D721Med (cell line): Measurements from ENCODE around the gene NAP1L1.

Source experiments
- DNase-seq: peaks from one replicate; pipeline ENCODE4 v3.0.0; 2011; ENCODE audit warnings: low spot score; ENCODE audit not compliant: insufficient read length
- FAIRE-seq: peaks from 2 replicates; lab custom pipeline; 2011; peaks lifted over from hg19 to GRCh38; lab: Jason Lieb, UNC
- CTCF ChIP-seq: IDR thresholded peaks from 2 replicates; pipeline ENCODE4 v1.5.1; 2012; ENCODE audit warnings: mild to moderate bottlenecking, control low read depth; ENCODE audit not compliant: insufficient read depth; ENCODE audit errors: missing control alignments

Gene NAP1L1

GRCh38 chr12:76075448-76075847, 9.0 kb downstream of the NAP1L1 start:
- FAIRE-seq, result no peak

GRCh38 chr12:76074701-76075336, 9.7 kb downstream of the NAP1L1 start:
- DNase-seq (no peak), FAIRE-seq (no peak)
- TF ChIP-seq CTCF, result no peak

More at GRCh38 chr12:76075448-76075847, 9.0 kb downstream of the NAP1L1 start:
- TF ChIP-seq CTCF, result no peak
- DNase-seq, result no peak

- FAIRE-seq, result no peak
- no peak for DNase-seq
- no peak for TF ChIP-seq CTCF
Observed at GRCh38 chr12:76073561-76073960, 10.9 kb downstream of the NAP1L1 start.

- no peak for TF ChIP-seq CTCF
- DNase-seq (no peak), FAIRE-seq (no peak)
Observed at GRCh38 chr12:76072568-76072967, 11.9 kb downstream of the NAP1L1 start.

- FAIRE-seq (no peak), DNase-seq (no peak)
- no peak for TF ChIP-seq CTCF
Observed at GRCh38 chr12:76069339-76069738, 15.1 kb downstream of the NAP1L1 start.

GRCh38 chr12:76065917-76066316, 18.6 kb downstream of the NAP1L1 start:
- no peak for TF ChIP-seq CTCF
- DNase-seq (no peak), FAIRE-seq (no peak)

- TF ChIP-seq CTCF, result no peak
- peak; percentile 38 for FAIRE-seq
- no peak for DNase-seq
Observed at GRCh38 chr12:76064904-76065303, 19.6 kb downstream of the NAP1L1 start.
